ENCODE data around the gene MED1.

DNA sequence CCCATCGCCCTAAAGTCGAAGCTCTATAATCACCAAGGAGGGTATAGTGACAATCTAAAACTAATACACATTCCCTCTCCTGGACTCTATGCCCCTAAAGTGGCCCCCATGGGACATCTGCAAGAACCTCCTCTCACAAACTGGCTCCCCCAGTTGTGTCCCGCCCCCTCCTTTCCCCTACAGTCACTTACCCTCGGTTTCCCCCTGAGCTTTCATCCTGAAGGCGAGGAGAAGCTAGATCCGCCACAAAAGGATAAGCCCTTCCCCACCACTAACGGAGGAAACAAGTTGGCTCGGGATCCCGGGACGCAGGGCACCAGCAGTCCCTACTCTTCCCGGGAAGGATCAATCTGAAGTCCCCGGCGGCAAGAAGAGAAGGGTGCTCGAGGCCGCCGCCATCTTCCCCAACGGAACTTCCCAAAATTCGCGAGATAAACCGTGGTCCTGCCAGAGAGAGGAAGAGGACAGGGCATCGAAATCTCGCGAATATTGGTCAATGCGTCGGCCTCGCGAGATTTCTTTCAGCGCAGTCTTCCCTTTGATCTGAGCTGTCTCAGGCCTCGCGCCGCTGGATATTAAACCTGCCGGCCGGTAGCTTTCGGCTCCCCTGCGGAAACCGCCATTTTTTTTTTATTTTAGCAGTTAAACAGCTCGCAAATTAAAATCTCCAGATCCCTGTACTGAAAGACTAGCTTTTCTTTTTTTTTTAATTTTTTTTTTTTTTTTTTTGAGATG is at the start of gene MED1:
- TF ChIP-seq, protein P1, sequence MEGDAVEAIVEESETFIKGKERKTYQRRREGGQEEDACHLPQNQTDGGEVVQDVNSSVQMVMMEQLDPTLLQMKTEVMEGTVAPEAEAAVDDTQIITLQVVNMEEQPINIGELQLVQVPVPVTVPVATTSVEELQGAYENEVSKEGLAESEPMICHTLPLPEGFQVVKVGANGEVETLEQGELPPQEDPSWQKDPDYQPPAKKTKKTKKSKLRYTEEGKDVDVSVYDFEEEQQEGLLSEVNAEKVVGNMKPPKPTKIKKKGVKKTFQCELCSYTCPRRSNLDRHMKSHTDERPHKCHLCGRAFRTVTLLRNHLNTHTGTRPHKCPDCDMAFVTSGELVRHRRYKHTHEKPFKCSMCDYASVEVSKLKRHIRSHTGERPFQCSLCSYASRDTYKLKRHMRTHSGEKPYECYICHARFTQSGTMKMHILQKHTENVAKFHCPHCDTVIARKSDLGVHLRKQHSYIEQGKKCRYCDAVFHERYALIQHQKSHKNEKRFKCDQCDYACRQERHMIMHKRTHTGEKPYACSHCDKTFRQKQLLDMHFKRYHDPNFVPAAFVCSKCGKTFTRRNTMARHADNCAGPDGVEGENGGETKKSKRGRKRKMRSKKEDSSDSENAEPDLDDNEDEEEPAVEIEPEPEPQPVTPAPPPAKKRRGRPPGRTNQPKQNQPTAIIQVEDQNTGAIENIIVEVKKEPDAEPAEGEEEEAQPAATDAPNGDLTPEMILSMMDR (IDR thresholded peaks at IDR 0.05; ENCODE audit: low read depth, low read length, missing input control), result no peak
- TF ChIP-seq, protein P2, sequence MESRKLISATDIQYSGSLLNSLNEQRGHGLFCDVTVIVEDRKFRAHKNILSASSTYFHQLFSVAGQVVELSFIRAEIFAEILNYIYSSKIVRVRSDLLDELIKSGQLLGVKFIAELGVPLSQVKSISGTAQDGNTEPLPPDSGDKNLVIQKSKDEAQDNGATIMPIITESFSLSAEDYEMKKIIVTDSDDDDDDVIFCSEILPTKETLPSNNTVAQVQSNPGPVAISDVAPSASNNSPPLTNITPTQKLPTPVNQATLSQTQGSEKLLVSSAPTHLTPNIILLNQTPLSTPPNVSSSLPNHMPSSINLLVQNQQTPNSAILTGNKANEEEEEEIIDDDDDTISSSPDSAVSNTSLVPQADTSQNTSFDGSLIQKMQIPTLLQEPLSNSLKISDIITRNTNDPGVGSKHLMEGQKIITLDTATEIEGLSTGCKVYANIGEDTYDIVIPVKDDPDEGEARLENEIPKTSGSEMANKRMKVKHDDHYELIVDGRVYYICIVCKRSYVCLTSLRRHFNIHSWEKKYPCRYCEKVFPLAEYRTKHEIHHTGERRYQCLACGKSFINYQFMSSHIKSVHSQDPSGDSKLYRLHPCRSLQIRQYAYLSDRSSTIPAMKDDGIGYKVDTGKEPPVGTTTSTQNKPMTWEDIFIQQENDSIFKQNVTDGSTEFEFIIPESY (IDR thresholded peaks at IDR 0.05), result peak; percentile 100
- TF ChIP-seq YY1 (IDR thresholded peaks at IDR 0.05) (peak; percentile 98), RXRA (IDR thresholded peaks at IDR 0.05) (peak; percentile 39 to 56)
- TF ChIP-seq, protein P3, sequence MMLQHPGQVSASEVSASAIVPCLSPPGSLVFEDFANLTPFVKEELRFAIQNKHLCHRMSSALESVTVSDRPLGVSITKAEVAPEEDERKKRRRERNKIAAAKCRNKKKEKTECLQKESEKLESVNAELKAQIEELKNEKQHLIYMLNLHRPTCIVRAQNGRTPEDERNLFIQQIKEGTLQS (IDR thresholded peaks at IDR 0.05), result peak; percentile 35

All from liver (tissue), 3 donors.